ENCODE measurements around the gene MTERF4.

Gene MTERF4

DNA sequence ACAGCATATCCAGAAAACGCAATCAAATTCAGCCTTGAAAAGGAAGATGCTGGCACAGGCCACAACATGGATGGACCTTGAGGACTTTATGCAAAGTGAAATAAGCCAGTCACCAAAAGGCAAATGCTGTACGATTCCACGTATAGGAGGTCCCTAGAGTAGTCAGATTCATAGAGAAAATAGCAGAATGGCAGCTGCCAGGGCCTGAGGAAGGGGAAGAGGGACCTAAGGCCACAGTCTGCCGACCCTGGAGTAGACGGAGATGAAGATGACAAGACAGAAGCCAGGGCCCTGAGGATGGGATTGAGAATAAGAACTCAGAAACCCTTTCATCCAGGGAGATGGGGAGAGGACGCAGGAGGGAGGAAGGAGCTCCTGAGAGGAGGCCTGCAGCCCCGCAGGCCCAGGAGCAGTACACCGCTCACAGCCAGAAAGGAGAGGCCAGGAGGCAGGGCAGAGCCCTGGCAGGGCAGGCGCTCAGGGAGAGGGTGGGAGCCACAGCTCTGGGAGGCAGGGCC is 8.1 kb upstream of the MTERF4 start:
- Histone ChIP-seq H3K4me3 (IDR thresholded peaks at IDR 0.05; ENCODE audit: insufficient read depth, low read depth, low read length) (no peak overlapping the region), H3K4me1 (ENCODE audit: low read depth, poor library complexity, severe bottlenecking) (no peaks in the 10 kb centered on the region), H3K79me2 (ENCODE audit: insufficient read depth, low read depth) (no peaks in the 10 kb centered on the region), H2AFZ (ENCODE audit: low read depth) (no peak overlapping the region), H3K27ac (no peak overlapping the region), H3K27me3 (ENCODE audit: insufficient read depth, low read depth) (no peaks in the 10 kb centered on the region), H3K36me3 (ENCODE audit: insufficient read depth) (no peaks in the 10 kb centered on the region; the same call in 1 of the 2 replicates), H4K20me1 (ENCODE audit: insufficient read depth) (no peaks in the 10 kb centered on the region), H3K4me2 (no peak overlapping the region), H3K9ac (no peak overlapping the region)
- TF ChIP-seq CTCF (conservative IDR thresholded peaks at IDR 0.05; ENCODE audit: low read depth, low read length), result no peak

GRCh38 chr2:241109210-241110088 is 7.4 kb upstream of the MTERF4 start:
- Histone ChIP-seq H3K9ac (no peak overlapping the region), H3K79me2 (ENCODE audit: insufficient read depth, low read depth) (no peaks in the 10 kb centered on the region), H2AFZ (ENCODE audit: low read depth) (no peak overlapping the region), H4K20me1 (ENCODE audit: insufficient read depth) (no peaks in the 10 kb centered on the region), H3K27me3 (ENCODE audit: insufficient read depth, low read depth) (no peaks in the 10 kb centered on the region), H3K4me2 (no peak overlapping the region), H3K36me3 (ENCODE audit: insufficient read depth) (no peaks in the 10 kb centered on the region), H3K27ac (no peak overlapping the region), H3K4me3 (IDR thresholded peaks at IDR 0.05; ENCODE audit: insufficient read depth, low read depth, low read length) (no peak overlapping the region), H3K4me1 (ENCODE audit: low read depth, poor library complexity, severe bottlenecking) (no peaks in the 10 kb centered on the region)
- TF ChIP-seq CTCF (conservative IDR thresholded peaks at IDR 0.05; ENCODE audit: low read depth, low read length), result no peak

DNA sequence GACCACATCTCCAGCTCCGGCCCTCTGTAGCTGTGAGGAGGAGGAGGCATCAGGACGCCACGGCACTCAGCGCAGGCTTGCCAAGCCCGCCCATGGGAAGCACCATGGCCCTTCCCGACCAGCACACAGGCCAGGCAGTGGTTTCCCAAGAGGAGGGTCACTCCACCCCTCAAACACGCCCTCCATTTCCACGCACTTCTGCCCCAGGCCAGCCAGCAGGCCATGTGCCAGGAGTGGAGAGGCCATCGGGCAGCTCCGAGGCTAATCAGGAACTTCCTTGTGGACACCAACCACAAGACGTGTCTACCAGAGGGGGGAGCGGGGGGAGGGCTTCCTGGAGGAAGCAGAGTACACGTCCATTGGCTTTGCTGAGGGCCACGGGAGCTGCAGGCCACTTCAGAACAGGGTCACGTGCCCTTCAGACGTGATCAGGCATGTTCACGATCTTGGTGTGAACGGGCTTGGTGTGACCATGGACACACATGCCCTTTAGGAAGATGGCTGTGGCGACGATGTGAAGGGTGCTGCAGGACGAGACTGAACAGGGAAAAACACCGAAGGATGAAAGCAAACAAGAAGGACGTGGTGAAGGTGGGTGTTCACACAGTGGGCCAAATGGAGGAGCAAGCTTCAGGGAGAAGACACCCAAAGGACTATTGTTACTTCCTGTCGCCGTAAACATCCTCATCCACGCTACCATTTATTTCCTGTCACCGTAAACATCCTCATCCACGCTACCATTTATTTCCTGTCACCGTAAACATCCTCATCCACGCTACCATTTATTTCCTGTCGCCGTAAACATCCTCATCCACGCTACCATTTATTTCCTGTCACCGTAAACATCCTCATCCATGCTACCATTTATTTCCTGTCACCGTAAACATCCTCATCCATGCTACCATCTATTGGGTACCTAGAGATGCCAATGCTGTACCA is 6.5 kb upstream of the MTERF4 start:
- no peak overlapping the region for H3K4me2 ChIP-seq
- no peaks in the 10 kb centered on the region for H4K20me1 ChIP-seq (ENCODE audit: insufficient read depth)
- no peak for TF ChIP-seq CTCF (conservative IDR thresholded peaks at IDR 0.05; ENCODE audit: low read depth, low read length)
- no peak overlapping the region for H3K27ac ChIP-seq
- peaks cover 4% of the 10 kb centered on the region for H3K4me1 ChIP-seq (ENCODE audit: low read depth, poor library complexity, severe bottlenecking)
- no peaks in the 10 kb centered on the region for H3K79me2 ChIP-seq (ENCODE audit: insufficient read depth, low read depth)
- no peak overlapping the region for H2AFZ ChIP-seq (ENCODE audit: low read depth)
- H3K36me3 ChIP-seq (ENCODE audit: insufficient read depth), result no peaks in the 10 kb centered on the region
- no peak overlapping the region for H3K4me3 ChIP-seq (IDR thresholded peaks at IDR 0.05; ENCODE audit: insufficient read depth, low read depth, low read length)
- no peaks in the 10 kb centered on the region for H3K27me3 ChIP-seq (ENCODE audit: insufficient read depth, low read depth)
- H3K9ac ChIP-seq, result no peak overlapping the region

- TF ChIP-seq CTCF (conservative IDR thresholded peaks at IDR 0.05; ENCODE audit: low read depth, low read length), result no peak
- peaks cover 10% of the 10 kb centered on the region for H3K4me1 ChIP-seq (ENCODE audit: low read depth, poor library complexity, severe bottlenecking)
- H3K79me2 ChIP-seq (ENCODE audit: insufficient read depth, low read depth), result no peaks in the 10 kb centered on the region
- H3K9ac ChIP-seq, result no peak overlapping the region
- no peak overlapping the region for H3K4me3 ChIP-seq (IDR thresholded peaks at IDR 0.05; ENCODE audit: insufficient read depth, low read depth, low read length)
- no peaks in the 10 kb centered on the region for H3K27me3 ChIP-seq (ENCODE audit: insufficient read depth, low read depth)
- no peak overlapping the region for H2AFZ ChIP-seq (ENCODE audit: low read depth)
- no peaks in the 10 kb centered on the region for H4K20me1 ChIP-seq (ENCODE audit: insufficient read depth)
- H3K27ac ChIP-seq, result no peak overlapping the region
- no peaks in the 10 kb centered on the region for H3K36me3 ChIP-seq (ENCODE audit: insufficient read depth)
- no peak overlapping the region for H3K4me2 ChIP-seq
Measured at GRCh38 chr2:241107031-241107783, 5.1 kb upstream of the MTERF4 start.

All from KMS-11 (cell line).